ENCODE data around the gene NAA35.

Gene NAA35

GRCh38 chr9:86069206-86069869, 128.4 kb downstream of the NAA35 start:
- no peak for DNase-seq
